ENCODE data around the gene CLEC4D.

The CLEC4D gene

DNA sequence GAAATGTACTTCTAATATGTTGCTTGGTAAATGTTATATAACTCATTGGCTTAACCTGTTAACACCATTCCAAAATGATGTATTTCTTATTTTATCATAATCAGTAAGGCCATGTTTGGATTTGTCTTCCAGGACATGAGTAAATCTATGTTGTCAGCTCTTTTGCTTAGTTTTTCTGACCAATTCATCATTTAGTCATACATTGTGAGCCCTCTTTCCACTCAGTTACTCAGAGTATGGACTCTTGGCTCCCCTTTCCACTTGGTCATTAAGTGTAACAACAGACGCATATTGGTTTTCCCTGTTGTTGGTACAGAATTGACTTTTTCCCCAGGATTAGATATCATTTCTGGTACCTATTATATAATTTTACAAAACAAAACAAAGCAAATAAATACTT lies 9.0 kb upstream of the CLEC4D start:
- no peak overlapping the region for H3K4me3 ChIP-seq (ENCODE audit: low read depth, low read length)
- TF ChIP-seq CTCF (IDR thresholded peaks at IDR 0.05; ENCODE audit: low read depth, low read length), result no peak
- no peak for TF ChIP-seq MYC (IDR thresholded peaks at IDR 0.05; ENCODE audit: low read depth, low read length)
- TF ChIP-seq MAX (IDR thresholded peaks at IDR 0.05; ENCODE audit: low read depth, low read length), result no peak
- no peak for TF ChIP-seq POLR2A (IDR thresholded peaks at IDR 0.05; ENCODE audit: extremely low read depth, insufficient read length)
- DNase-seq (ENCODE audit: low read depth), result no peak

- H3K4me3 ChIP-seq (ENCODE audit: low read depth, low read length), result no peak overlapping the region
- TF ChIP-seq MYC (IDR thresholded peaks at IDR 0.05; ENCODE audit: low read depth, low read length), result no peak
- TF ChIP-seq CTCF (IDR thresholded peaks at IDR 0.05; ENCODE audit: low read depth, low read length), result no peak
- TF ChIP-seq MAX (IDR thresholded peaks at IDR 0.05; ENCODE audit: low read depth, low read length), result no peak
- no peak for TF ChIP-seq POLR2A (IDR thresholded peaks at IDR 0.05; ENCODE audit: extremely low read depth, insufficient read length)
- no peak for DNase-seq (ENCODE audit: low read depth)
These were observed 5.7 kb upstream of the CLEC4D start for GRCh38 chr12:8507596-8507995.

GRCh38 chr12:8508223-8508622 lies 5.1 kb upstream of the CLEC4D start:
- no peak for TF ChIP-seq MYC (IDR thresholded peaks at IDR 0.05; ENCODE audit: low read depth, low read length)
- TF ChIP-seq CTCF (IDR thresholded peaks at IDR 0.05; ENCODE audit: low read depth, low read length), result no peak
- no peak for TF ChIP-seq MAX (IDR thresholded peaks at IDR 0.05; ENCODE audit: low read depth, low read length)
- TF ChIP-seq POLR2A (IDR thresholded peaks at IDR 0.05; ENCODE audit: extremely low read depth, insufficient read length), result no peak

GRCh38 chr12:8508910-8509841 lies 4.1 kb upstream of the CLEC4D start:
- TF ChIP-seq MYC (IDR thresholded peaks at IDR 0.05; ENCODE audit: low read depth, low read length) (no peak), POLR2A (IDR thresholded peaks at IDR 0.05; ENCODE audit: extremely low read depth, insufficient read length) (no peak), MAX (IDR thresholded peaks at IDR 0.05; ENCODE audit: low read depth, low read length) (no peak), CTCF (IDR thresholded peaks at IDR 0.05; ENCODE audit: low read depth, low read length) (no peak)
- peak; percentile 77 for DNase-seq (ENCODE audit: low read depth)
- no peak overlapping the region for H3K4me3 ChIP-seq (ENCODE audit: low read depth, low read length)

More at GRCh38 chr12:8508223-8508622, 5.1 kb upstream of the CLEC4D start:
- no peak for DNase-seq (ENCODE audit: low read depth)
- no peak overlapping the region for H3K4me3 ChIP-seq (ENCODE audit: low read depth, low read length)

DNA sequence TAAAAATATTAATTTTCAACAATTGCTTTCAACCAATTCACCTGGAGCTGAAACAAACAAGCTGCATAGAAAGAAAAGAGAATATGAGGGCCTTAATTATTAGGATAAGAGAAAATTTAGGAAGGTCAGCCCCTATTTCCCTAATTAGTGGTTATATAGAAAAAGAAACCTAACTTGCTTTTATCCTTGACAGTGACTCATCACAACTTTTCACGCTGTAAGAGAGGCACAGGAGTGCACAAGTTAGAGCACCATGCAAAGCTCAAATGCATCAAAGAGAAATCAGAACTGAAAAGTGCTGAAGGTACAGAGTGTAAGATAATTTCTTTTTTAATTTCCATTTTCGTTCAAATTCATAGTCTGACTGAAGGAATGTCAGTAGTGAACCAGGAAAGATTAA lies 4.7 kb downstream of the CLEC4D start:
- no peak for DNase-seq (ENCODE audit: low read depth)
- no peak overlapping the region for H3K4me3 ChIP-seq (ENCODE audit: low read depth, low read length)
- no peak for TF ChIP-seq POLR2A (IDR thresholded peaks at IDR 0.05; ENCODE audit: extremely low read depth, insufficient read length)
- no peak for TF ChIP-seq MYC (IDR thresholded peaks at IDR 0.05; ENCODE audit: low read depth, low read length)
- no peak for TF ChIP-seq CTCF (IDR thresholded peaks at IDR 0.05; ENCODE audit: low read depth, low read length)

Data from NB4 (cell line).